IMR-90 (cell line): ENCODE results near the gene LBH. TPM values are rescaled to one million over a fixed set of nuclear protein-coding genes. Genes with fewer than 3 reads are reported as not detected.
A peak's percentile ranks its signal among the peaks of the same experiment; 100 is the strongest.

Experiments
- ATAC-seq: fragments of 200-7000 bp; cut with Tn5 transposase; 2 replicates; pipeline ENCODE4 v1.9.1; 2020; ENCODE audit warnings: low read depth, mild to moderate bottlenecking, moderate library complexity
- BruUV-seq: library from RNA; stranded (reverse); fragments of 400-500 nt; replicated peaks from 2 replicates; lab custom pipeline; 2021; lab: Mats Ljungman, UMichigan
- CTCF ChIA-PET: fragments of 300-600 bp; formaldehyde crosslinking; extraction: SDS; loops from one replicate; lab custom pipeline; 2021; ENCODE audit warnings: antibody characterized with exemption; lab: Yijun Ruan, JAX
- POLR2A ChIA-PET: fragments of 300-600 bp; sonication (Branson Sonifier 250); formaldehyde crosslinking; loops from one replicate; lab custom pipeline; 2022; ENCODE audit warnings: antibody characterized with exemption; ENCODE audit not compliant: unreplicated experiment; lab: Charles Lee
- DNase-seq: peaks from one replicate; pipeline ENCODE4 v3.0.0; 2013
- H2AFZ ChIP-seq: replicated peaks from 2 replicates; pipeline ENCODE3; 2013; ENCODE audit warnings: low read length, mild to moderate bottlenecking; ENCODE audit not compliant: poor library complexity
- H2AK5ac ChIP-seq: 2 replicates; pipeline ENCODE4 v1.6.1; 2013; ENCODE audit warnings: low read depth, low read length, inconsistent platforms
- H2AK9ac ChIP-seq: replicated peaks from 2 replicates; pipeline ENCODE3; 2013; ENCODE audit warnings: mild to moderate bottlenecking, low read depth, low read length, moderate library complexity; ENCODE audit not compliant: poor library complexity
- H2BK120ac ChIP-seq: 2 replicates; pipeline ENCODE4 v1.6.1; 2013; ENCODE audit warnings: low read depth, low read length, inconsistent platforms
- H2BK15ac ChIP-seq: 3 replicates; pipeline ENCODE4 v1.6.1; 2013; ENCODE audit warnings: low read depth, low read length, inconsistent platforms
- H2BK20ac ChIP-seq: 2 replicates; pipeline ENCODE4 v1.6.1; 2013; ENCODE audit warnings: low read depth, mild to moderate bottlenecking, inconsistent platforms, low read length, moderate library complexity
- H2BK5ac ChIP-seq: 2 replicates; pipeline ENCODE4 v1.6.1; 2013; ENCODE audit warnings: mild to moderate bottlenecking, low read depth, low read length, inconsistent platforms; ENCODE audit not compliant: poor library complexity, severe bottlenecking
- H3K14ac ChIP-seq: replicated peaks from 2 replicates; pipeline ENCODE4 v1.6.1; 2013; ENCODE audit warnings: low read depth, low read length, inconsistent platforms
- H3K18ac ChIP-seq: 2 replicates; pipeline ENCODE4 v1.6.1; 2013; ENCODE audit warnings: low read depth, low read length, control low read depth
- H3K23ac ChIP-seq: 2 replicates; pipeline ENCODE4 v1.6.1; 2013; ENCODE audit warnings: low read depth, low read length, inconsistent platforms
- H3K27ac ChIP-seq: 2 replicates; pipeline ENCODE4 v1.5.1; 2013; ENCODE audit warnings: mild to moderate bottlenecking, control low read depth, low read length; ENCODE audit not compliant: insufficient read depth
- H3K27me3 ChIP-seq: 2 replicates; pipeline ENCODE4 v1.6.1; 2013; ENCODE audit warnings: low read length; ENCODE audit not compliant: control insufficient read depth, insufficient read depth
- H3K36me3 ChIP-seq: 2 replicates; pipeline ENCODE4 v1.6.1; 2013; ENCODE audit warnings: low read length, mixed read lengths; ENCODE audit not compliant: control insufficient read depth, insufficient read depth
- H3K4ac ChIP-seq: 2 replicates; pipeline ENCODE4 v1.6.1; 2013; ENCODE audit warnings: low read depth, low read length, inconsistent platforms
- H3K4me1 ChIP-seq: 2 replicates; pipeline ENCODE4 v1.6.1; 2013; ENCODE audit warnings: low read length, mixed read lengths; ENCODE audit not compliant: control insufficient read depth, insufficient read depth
- H3K4me2 ChIP-seq: 2 replicates; pipeline ENCODE4 v1.6.1; 2013; ENCODE audit warnings: low read depth, mild to moderate bottlenecking, control low read depth, low read length, moderate library complexity
- H3K4me3 ChIP-seq: 2 replicates; pipeline ENCODE4 v1.5.1; 2013; ENCODE audit warnings: low read depth, mild to moderate bottlenecking, control low read depth, low read length, moderate library complexity; ENCODE audit not compliant: insufficient read depth
- H3K56ac ChIP-seq: 2 replicates; pipeline ENCODE4 v1.6.1; 2013; ENCODE audit warnings: low read length, inconsistent platforms; ENCODE audit not compliant: insufficient read depth; ENCODE audit errors: extremely low read depth
- H3K79me1 ChIP-seq, 2 experiments: 2 replicates each; pipeline ENCODE4 v1.6.1; 2013; ENCODE audit warnings: low read length in 2 of 2, inconsistent platforms in 1 of 2, low read depth in 1 of 2
- H3K9ac ChIP-seq: 2 replicates; pipeline ENCODE4 v1.6.1; 2013; ENCODE audit warnings: low read depth, low read length, control low read depth
- H3K9me1 ChIP-seq: 2 replicates; pipeline ENCODE4 v1.6.1; 2013; ENCODE audit warnings: low read length, inconsistent platforms; ENCODE audit not compliant: insufficient read depth
- H3K9me3 ChIP-seq: 2 replicates; pipeline ENCODE4 v1.6.1; 2013; ENCODE audit warnings: low read length; ENCODE audit not compliant: control insufficient read depth, insufficient read depth
- H4K20me1 ChIP-seq: 2 replicates; pipeline ENCODE4 v1.6.1; 2013; ENCODE audit warnings: low read length, inconsistent platforms; ENCODE audit not compliant: insufficient read depth
- H4K5ac ChIP-seq: 2 replicates; pipeline ENCODE4 v1.6.1; 2013; ENCODE audit warnings: mild to moderate bottlenecking, low read depth, low read length, control low read depth
- H4K8ac ChIP-seq, 2 experiments: 2 replicates each; pipeline ENCODE4 v1.6.1; 2013; ENCODE audit warnings: low read depth in 2 of 2, low read length in 2 of 2, control low read depth in 1 of 2, inconsistent platforms in 1 of 2
- H4K91ac ChIP-seq: 2 replicates; pipeline ENCODE4 v1.6.1; 2013; ENCODE audit warnings: low read depth, low read length, inconsistent platforms; ENCODE audit not compliant: insufficient read depth
- BHLHE40 ChIP-seq: fragments of 150-350 bp; IDR thresholded peaks from 2 replicates; pipeline ENCODE4 v1.6.1; 2016; ENCODE audit warnings: mild to moderate bottlenecking, low read depth, low read length
- CEBPB ChIP-seq: IDR thresholded peaks from 2 replicates; pipeline ENCODE4 v1.6.1; 2012; ENCODE audit warnings: low read depth, low read length, improper control_type of control experiment
- CHD1 ChIP-seq: IDR thresholded peaks from 2 replicates; pipeline ENCODE4 v1.6.1; 2012; ENCODE audit warnings: low read depth, low read length, improper control_type of control experiment
- CTCF ChIP-seq: conservative IDR thresholded peaks from 2 replicates; pipeline ENCODE4 v1.5.1; 2012; ENCODE audit warnings: mild to moderate bottlenecking, low read depth, low read length, improper control_type of control experiment
- FOS ChIP-seq: fragments of 150-350 bp; IDR thresholded peaks from 2 replicates; pipeline ENCODE4 v1.6.1; 2016; ENCODE audit warnings: low read depth, low read length
- MAFK ChIP-seq: IDR thresholded peaks from 2 replicates; pipeline ENCODE4 v1.6.1; 2012; ENCODE audit warnings: low read depth, low read length, improper control_type of control experiment
- MAZ ChIP-seq: IDR thresholded peaks from 2 replicates; pipeline ENCODE4 v1.6.1; 2012; ENCODE audit warnings: low read depth, mild to moderate bottlenecking, low read length, improper control_type of control experiment, moderate library complexity, borderline replicate concordance
- MXI1 ChIP-seq: IDR thresholded peaks from 2 replicates; pipeline ENCODE4 v1.6.1; 2012; ENCODE audit warnings: low read depth, mild to moderate bottlenecking, low read length, moderate library complexity, borderline replicate concordance
- POLR2A ChIP-seq: IDR thresholded peaks from 2 replicates; pipeline ENCODE4 v1.6.1; 2012; ENCODE audit warnings: mild to moderate bottlenecking, low read depth, low read length
- RAD21 ChIP-seq: IDR thresholded peaks from 2 replicates; pipeline ENCODE4 v1.6.1; 2012; ENCODE audit warnings: low read length, improper control_type of control experiment
- RCOR1 ChIP-seq: IDR thresholded peaks from 2 replicates; pipeline ENCODE4 v1.6.1; 2012; ENCODE audit warnings: mild to moderate bottlenecking, low read length, improper control_type of control experiment; ENCODE audit not compliant: insufficient replicate concordance
- RFX5 ChIP-seq: IDR thresholded peaks from 2 replicates; pipeline ENCODE4 v1.8.0; 2012; ENCODE audit warnings: low read depth, mild to moderate bottlenecking, low read length, moderate library complexity
- SMC3 ChIP-seq: fragments of 150-350 bp; IDR thresholded peaks from 2 replicates; pipeline ENCODE4 v1.6.1; 2016; ENCODE audit warnings: low read depth, mild to moderate bottlenecking, antibody characterized with exemption, low read length, moderate library complexity
- WGBS, 2 experiments: methylation state at CpG; one replicate each; pipeline versions ENCODE4 v1.1.5 to v1.1.7; 2013; ENCODE audit warnings: missing lambda C conversion rate in 2 of 2; ENCODE audit not compliant: insufficient read length in 1 of 2; ENCODE audit errors: extremely low coverage in 2 of 2; 5-methylcytosine and 5-hydroxymethylcytosine counted together
- dilution Hi-C: fragments of 300-500 bp; cut with HindIII; formaldehyde crosslinking; loops from one replicate; pipeline ENCODE4 v1.14.3; 2018; ENCODE audit warnings: low sequenced_read_pairs; ENCODE audit not compliant: unreplicated experiment
- in situ Hi-C: fragments of 300-500 bp; cut with MboI; formaldehyde crosslinking; loops from 3 replicates; pipeline ENCODE4 v1.14.3; 2019; ENCODE audit warnings: low sequenced_read_pairs, inconsistent platforms, mixed read lengths
- intact Hi-C: fragments of 100-400 bp; cut with micrococcal nuclease; formaldehyde crosslinking; loops from 2 replicates; pipeline ENCODE4 v1.10.0; 2022
- polyA plus RNA-seq, 3 experiments: library from polyadenylated mRNA; depleted of rRNA; stranded (reverse); fragments of >200 nt; gene quantifications; 2 replicates each; pipeline ENCODE4 v1.2.3, GENCODE V29; 2012; ENCODE audit warnings: low replicate concordance in 1 of 3
- total RNA-seq: library from RNA; depleted of rRNA; stranded (reverse); fragments of >200 nt; gene quantifications from 2 replicates; pipeline ENCODE4 v1.2.3, GENCODE V29; 2012
- TF ChIP-seq, protein P1 (sequence below): fragments of 150-350 bp; IDR thresholded peaks from 2 replicates; pipeline ENCODE4 v1.6.1; 2017; ENCODE audit warnings: mild to moderate bottlenecking, antibody characterized with exemption, low read length, low read depth

LBH gene
- total and polyA plus RNA-seq, 2 of the 4 experiments (the other 2 are of a cell fraction) = 158 to 202 TPM

GRCh38 chr2:30231212-30231995 is at the start of gene LBH (continued):
- TF ChIP-seq BHLHE40 (no peak), MXI1 (peak; percentile 49), CEBPB (no peak)

- Histone ChIP-seq H2BK15ac (no peak overlapping the region), H3K14ac (no peak overlapping the region), H3K4me1 (peaks cover 2% of the 10 kb centered on the region; the same call in 1 of the 2 replicates), H2AK5ac (no peak overlapping the region), H2AK9ac (no peak overlapping the region), H2AFZ (peak overlapping the region; percentile 49), H3K9ac (no peak overlapping the region), H3K9me3 (no peaks in the 10 kb centered on the region), H4K5ac (no peak overlapping the region), H3K36me3 (no peaks in the 10 kb centered on the region), H2BK20ac (no peak overlapping the region), H4K8ac (no peak overlapping the region), H2BK5ac (no peak overlapping the region), H3K27ac (no peak overlapping the region), H3K4me3 (no peak overlapping the region), H3K18ac (no peak overlapping the region), H3K9me1 (no peaks in the 10 kb centered on the region), H3K27me3 (peaks cover 11% of the 10 kb centered on the region), H3K56ac (no peak overlapping the region), H4K91ac (no peak overlapping the region), H3K79me1 (no peaks in the 10 kb centered on the region), H3K4ac (no peak overlapping the region), H3K23ac (no peak overlapping the region), H2BK120ac (no peak overlapping the region), H4K20me1 (no peaks in the 10 kb centered on the region), H3K4me2 (no peak overlapping the region)
- no peak for DNase-seq
- no peak for TF ChIP-seq POLR2A
- TF ChIP-seq RCOR1 = no peak
- no peak for TF ChIP-seq MXI1
- no peak for TF ChIP-seq RAD21
- TF ChIP-seq SMC3 = no peak
- TF ChIP-seq CTCF = no peak
- TF ChIP-seq RFX5 = no peak
- TF ChIP-seq FOS = no peak
- TF ChIP-seq, protein P1, sequence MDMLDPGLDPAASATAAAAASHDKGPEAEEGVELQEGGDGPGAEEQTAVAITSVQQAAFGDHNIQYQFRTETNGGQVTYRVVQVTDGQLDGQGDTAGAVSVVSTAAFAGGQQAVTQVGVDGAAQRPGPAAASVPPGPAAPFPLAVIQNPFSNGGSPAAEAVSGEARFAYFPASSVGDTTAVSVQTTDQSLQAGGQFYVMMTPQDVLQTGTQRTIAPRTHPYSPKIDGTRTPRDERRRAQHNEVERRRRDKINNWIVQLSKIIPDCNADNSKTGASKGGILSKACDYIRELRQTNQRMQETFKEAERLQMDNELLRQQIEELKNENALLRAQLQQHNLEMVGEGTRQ = no peak
- no peak for TF ChIP-seq CEBPB
- no peak for TF ChIP-seq CHD1
- no peak for TF ChIP-seq MAFK
- no peak for TF ChIP-seq MAZ
- dilution Hi-C loops (no loop called here), intact Hi-C loops (no loop called here), in situ Hi-C loops (no loop called here)
- ChIA-PET POLR2A (no interaction called here), CTCF (no interaction called here)
- no TSS peak for BruUV-seq
- no peak for ATAC-seq
- WGBS, 2 experiments = 83% methylated on average over 2 of the region's 5 CpGs; no CpG with 5 or more reads in 1 of the 2 experiments
Observed at GRCh38 chr2:30184035-30184434, 47.3 kb upstream of the LBH start.
